DND-41 (cell line): Measurements from ENCODE around the gene PPIC.
"Not testable (repeated sequence)": the region's sequence is repeated elsewhere in the genome, so short reads cannot be mapped to it uniquely, and the experiment has no call there.

ENCODE experiments used
- EZH2 ChIP-seq: IDR thresholded peaks from 3 replicates; pipeline ENCODE4 v1.6.1; 2012; ENCODE audit warnings: borderline replicate concordance, low read depth, mild to moderate bottlenecking, moderate library complexity, low read length, inconsistent platforms; ENCODE audit not compliant: severe bottlenecking
- TF ChIP-seq, protein P1 (sequence below): IDR thresholded peaks from 2 replicates; pipeline ENCODE4 v1.5.1; 2012; ENCODE audit warnings: borderline replicate concordance, low read length, moderate library complexity, mild to moderate bottlenecking; ENCODE audit not compliant: poor library complexity, severe bottlenecking; ENCODE audit errors: extremely low read depth

DNA sequence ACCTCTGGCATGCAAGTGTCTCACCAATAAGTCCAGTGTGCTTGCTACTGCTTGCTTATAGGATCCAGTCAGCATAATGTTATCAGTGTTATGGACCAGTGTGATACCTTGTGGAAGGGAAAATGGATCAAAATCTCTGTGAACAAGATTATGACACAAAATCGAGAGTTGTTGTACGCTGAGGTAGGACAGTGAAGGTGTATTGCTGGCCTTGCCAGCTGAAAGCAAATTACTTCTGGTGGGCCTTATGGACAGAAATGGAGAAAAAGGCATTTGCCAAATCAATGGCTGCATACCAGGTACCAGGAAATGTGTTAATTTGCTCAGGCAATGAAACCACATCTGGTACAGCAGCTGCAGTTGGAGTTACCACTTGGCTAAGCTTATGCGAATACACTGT is 62.3 kb downstream of the PPIC start:
- TF ChIP-seq, protein P1, sequence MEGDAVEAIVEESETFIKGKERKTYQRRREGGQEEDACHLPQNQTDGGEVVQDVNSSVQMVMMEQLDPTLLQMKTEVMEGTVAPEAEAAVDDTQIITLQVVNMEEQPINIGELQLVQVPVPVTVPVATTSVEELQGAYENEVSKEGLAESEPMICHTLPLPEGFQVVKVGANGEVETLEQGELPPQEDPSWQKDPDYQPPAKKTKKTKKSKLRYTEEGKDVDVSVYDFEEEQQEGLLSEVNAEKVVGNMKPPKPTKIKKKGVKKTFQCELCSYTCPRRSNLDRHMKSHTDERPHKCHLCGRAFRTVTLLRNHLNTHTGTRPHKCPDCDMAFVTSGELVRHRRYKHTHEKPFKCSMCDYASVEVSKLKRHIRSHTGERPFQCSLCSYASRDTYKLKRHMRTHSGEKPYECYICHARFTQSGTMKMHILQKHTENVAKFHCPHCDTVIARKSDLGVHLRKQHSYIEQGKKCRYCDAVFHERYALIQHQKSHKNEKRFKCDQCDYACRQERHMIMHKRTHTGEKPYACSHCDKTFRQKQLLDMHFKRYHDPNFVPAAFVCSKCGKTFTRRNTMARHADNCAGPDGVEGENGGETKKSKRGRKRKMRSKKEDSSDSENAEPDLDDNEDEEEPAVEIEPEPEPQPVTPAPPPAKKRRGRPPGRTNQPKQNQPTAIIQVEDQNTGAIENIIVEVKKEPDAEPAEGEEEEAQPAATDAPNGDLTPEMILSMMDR, result not testable (repeated sequence)
- not testable (repeated sequence) for TF ChIP-seq EZH2
